ENCODE measurements around the gene TDRD3. TPM values are rescaled to one million over a fixed set of nuclear protein-coding genes. Genes with fewer than 3 reads are reported as not detected.

Gene TDRD3
- total and polyA plus RNA-seq, 7 donors: 14.0 to 39.7 (median 29.1) TPM

- intact Hi-C loops (cut with DNase I): no loop called here
- H3K4me1 ChIP-seq: no peaks in the 10 kb centered on the region
- H3K27me3 ChIP-seq (ENCODE audit: insufficient read depth in 3 of 3, low read length in 2 of 3): peaks cover 0 to 4% (median 0%) of the 10 kb centered on the region in 3 donors
- ATAC-seq (no peak), DNase-seq (no peak)
- no peak for TF ChIP-seq CTCF (IDR thresholded peaks at IDR 0.05)
- H3K27ac ChIP-seq: no peak overlapping the region
- no peaks in the 10 kb centered on the region for H3K36me3 ChIP-seq (ENCODE audit: insufficient read depth in 1 of 2, low read depth in 1 of 2)
- no peak overlapping the region for H3K4me3 ChIP-seq
- H3K9me3 ChIP-seq: peaks cover 6% of the 10 kb centered on the region
- WGBS, 3 donors: 71 to 74% (median 73%) methylated on average over 4 of the region's 4 CpGs
Observed at GRCh38 chr13:60351855-60352615, 45.0 kb upstream of the TDRD3 start.

- H3K4me1 ChIP-seq: no peaks in the 10 kb centered on the region
- ATAC-seq (no peak), DNase-seq (no peak)
- H3K27me3 ChIP-seq (ENCODE audit: insufficient read depth in 3 of 3, low read length in 2 of 3): peaks cover 0 to 4% (median 0%) of the 10 kb centered on the region in 3 donors
- H3K36me3 ChIP-seq (ENCODE audit: insufficient read depth in 1 of 2, low read depth in 1 of 2): no peaks in the 10 kb centered on the region
- no peak overlapping the region for H3K27ac ChIP-seq
- intact Hi-C loops (cut with DNase I): no loop called here
- H3K4me3 ChIP-seq: no peak overlapping the region
- peaks cover 6% of the 10 kb centered on the region for H3K9me3 ChIP-seq
- TF ChIP-seq CTCF (IDR thresholded peaks at IDR 0.05): no peak
Observed at GRCh38 chr13:60352644-60353043, 44.4 kb upstream of the TDRD3 start.

- Histone ChIP-seq H3K36me3 (ENCODE audit: insufficient read depth in 1 of 2, low read depth in 1 of 2) (no peaks in the 10 kb centered on the region), H3K27me3 (ENCODE audit: insufficient read depth in 3 of 3, low read length in 2 of 3) (peaks cover 0 to 4% (median 0%) of the 10 kb centered on the region in 3 donors), H3K4me3 (no peak overlapping the region), H3K9me3 (peaks cover 6% of the 10 kb centered on the region), H3K27ac (no peak overlapping the region), H3K4me1 (no peaks in the 10 kb centered on the region)
- DNase-seq (no peak), ATAC-seq (no peak)
- intact Hi-C loops (cut with DNase I): no loop called here
- no peak for TF ChIP-seq CTCF (IDR thresholded peaks at IDR 0.05)
Observed at GRCh38 chr13:60355056-60355455, 42.0 kb upstream of the TDRD3 start.

- ATAC-seq (no peak), DNase-seq (no peak)
- no peak overlapping the region for H3K27ac ChIP-seq
- H3K27me3 ChIP-seq (ENCODE audit: insufficient read depth in 3 of 3, low read length in 2 of 3): peaks cover 0 to under 1% (median 0%) of the 10 kb centered on the region in 3 donors
- H3K9me3 ChIP-seq: peaks cover 6% of the 10 kb centered on the region
- H3K4me1 ChIP-seq: no peaks in the 10 kb centered on the region
- H3K36me3 ChIP-seq (ENCODE audit: insufficient read depth in 1 of 2, low read depth in 1 of 2): no peaks in the 10 kb centered on the region
- H3K4me3 ChIP-seq: no peak overlapping the region
- TF ChIP-seq CTCF (IDR thresholded peaks at IDR 0.05): no peak
- intact Hi-C loops (cut with DNase I): no loop called here
Observed at GRCh38 chr13:60356970-60357369, 40.0 kb upstream of the TDRD3 start.

GRCh38 chr13:60358453-60358852 lies 38.6 kb upstream of the TDRD3 start:
- no peak overlapping the region for H3K4me3 ChIP-seq
- DNase-seq: no peak
- intact Hi-C loops (cut with DNase I): no loop called here
- H3K9me3 ChIP-seq: no peaks in the 10 kb centered on the region
- H3K4me1 ChIP-seq: no peaks in the 10 kb centered on the region
- no peaks in the 10 kb centered on the region for H3K36me3 ChIP-seq (ENCODE audit: insufficient read depth in 1 of 2, low read depth in 1 of 2)
- no peak for TF ChIP-seq CTCF (IDR thresholded peaks at IDR 0.05)
- 87 to 89% (median 88%) methylated on average over 2 of the region's 2 CpGs for WGBS, 3 donors
- ATAC-seq: no peak
- no peaks in the 10 kb centered on the region for H3K27me3 ChIP-seq (ENCODE audit: insufficient read depth in 3 of 3, low read length in 2 of 3)
- H3K27ac ChIP-seq: no peak overlapping the region

Measured in psoas muscle (tissue), 8 donors.